ENCODE results near the gene DYNC1LI2.
"Not testable (repeated sequence)": the region's sequence is repeated elsewhere in the genome, so short reads cannot be mapped to it uniquely, and the experiment has no call there.

DYNC1LI2 gene

GRCh38 chr16:66751303-66751991 lies at the start of gene DYNC1LI2:
Gene DYNC1LI2, minus strand, starts transcription at chr16:66751609. Its CDS starts 18 bp downstream, at chr16:66751591.
- TF ChIP-seq, protein P1, sequence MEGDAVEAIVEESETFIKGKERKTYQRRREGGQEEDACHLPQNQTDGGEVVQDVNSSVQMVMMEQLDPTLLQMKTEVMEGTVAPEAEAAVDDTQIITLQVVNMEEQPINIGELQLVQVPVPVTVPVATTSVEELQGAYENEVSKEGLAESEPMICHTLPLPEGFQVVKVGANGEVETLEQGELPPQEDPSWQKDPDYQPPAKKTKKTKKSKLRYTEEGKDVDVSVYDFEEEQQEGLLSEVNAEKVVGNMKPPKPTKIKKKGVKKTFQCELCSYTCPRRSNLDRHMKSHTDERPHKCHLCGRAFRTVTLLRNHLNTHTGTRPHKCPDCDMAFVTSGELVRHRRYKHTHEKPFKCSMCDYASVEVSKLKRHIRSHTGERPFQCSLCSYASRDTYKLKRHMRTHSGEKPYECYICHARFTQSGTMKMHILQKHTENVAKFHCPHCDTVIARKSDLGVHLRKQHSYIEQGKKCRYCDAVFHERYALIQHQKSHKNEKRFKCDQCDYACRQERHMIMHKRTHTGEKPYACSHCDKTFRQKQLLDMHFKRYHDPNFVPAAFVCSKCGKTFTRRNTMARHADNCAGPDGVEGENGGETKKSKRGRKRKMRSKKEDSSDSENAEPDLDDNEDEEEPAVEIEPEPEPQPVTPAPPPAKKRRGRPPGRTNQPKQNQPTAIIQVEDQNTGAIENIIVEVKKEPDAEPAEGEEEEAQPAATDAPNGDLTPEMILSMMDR (IDR thresholded peaks at IDR 0.05; ENCODE audit: control extremely low read depth, extremely low read depth, low read depth, missing control alignments), result peak; percentile 96
- DNase-seq (ENCODE audit: extremely low spot score), result peak; percentile 96
- CTCF ChIA-PET, result interaction anchor here (0.6 to 7.7 kb wide), 30 partner anchors 9 to 380 kb away, joined by 3 to 46 read pairs (median 4); partner anchors contain the start of genes CMTM4, NAE1 and PDP2
- POLR2A ChIA-PET, result no interaction called here

GRCh38 chr16:66800856-66801255 lies 49.4 kb upstream of the DYNC1LI2 start:
- TF ChIP-seq, protein P1 (IDR thresholded peaks at IDR 0.05; ENCODE audit: control extremely low read depth, extremely low read depth, low read depth, missing control alignments), result no peak
- ChIA-PET POLR2A (no interaction called here), CTCF (interaction anchor here (1.3 to 1.6 kb wide), 2 partner anchors 8 to 30 kb away, joined by 3 to 5 read pairs; partner anchors contain the start of gene NAE1)
- no peak for DNase-seq (ENCODE audit: extremely low spot score)

DNA sequence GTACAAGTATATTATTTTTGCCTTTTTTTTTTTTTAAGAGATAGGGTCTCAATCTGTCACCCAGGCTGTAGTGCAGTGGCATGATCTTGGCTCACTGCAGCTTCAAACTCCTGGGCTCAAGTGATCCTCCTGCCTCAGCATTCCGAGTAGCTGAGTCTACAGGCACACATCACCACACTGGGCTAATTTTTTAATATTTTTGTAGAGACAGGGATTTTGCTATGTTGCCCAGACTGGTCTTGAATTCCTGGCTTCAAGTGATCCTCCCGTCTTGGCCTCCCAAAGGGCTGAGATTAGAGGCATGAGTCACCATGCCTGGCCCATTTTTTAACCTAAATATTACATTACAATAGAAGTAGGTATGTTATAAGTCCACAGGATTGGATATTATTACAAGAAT lies 46.8 kb upstream of the DYNC1LI2 start:
- TF ChIP-seq, protein P1 (IDR thresholded peaks at IDR 0.05; ENCODE audit: control extremely low read depth, extremely low read depth, low read depth, missing control alignments), result no peak
- POLR2A ChIA-PET, result no interaction called here
- DNase-seq (ENCODE audit: extremely low spot score), result no peak
- CTCF ChIA-PET, result interaction anchor here (1.0 kb wide), 1 partner anchor 14 kb away, joined by 3 read pairs; no protein-coding TSS in a partner anchor

GRCh38 chr16:66793984-66794383 lies 42.6 kb upstream of the DYNC1LI2 start:
- DNase-seq (ENCODE audit: extremely low spot score); POLR2A ChIA-PET: not testable (repeated sequence)
- CTCF ChIA-PET, result interaction anchor here (1.2 kb wide), 1 partner anchor 66 kb away, joined by 3 read pairs; no protein-coding TSS in a partner anchor

GRCh38 chr16:66790130-66790733 lies 38.8 kb upstream of the DYNC1LI2 start:
- no peak for DNase-seq (ENCODE audit: extremely low spot score)
- POLR2A ChIA-PET, result no interaction called here
- CTCF ChIA-PET, result no interaction called here
- TF ChIP-seq, protein P1 (IDR thresholded peaks at IDR 0.05; ENCODE audit: control extremely low read depth, extremely low read depth, low read depth, missing control alignments), result no peak

GRCh38 chr16:66787427-66787826 lies 36.0 kb upstream of the DYNC1LI2 start:
- CTCF ChIA-PET, result no interaction called here
- DNase-seq (ENCODE audit: extremely low spot score), result no peak
- POLR2A ChIA-PET, result no interaction called here
- TF ChIP-seq, protein P1 (IDR thresholded peaks at IDR 0.05; ENCODE audit: control extremely low read depth, extremely low read depth, low read depth, missing control alignments), result no peak

DNA sequence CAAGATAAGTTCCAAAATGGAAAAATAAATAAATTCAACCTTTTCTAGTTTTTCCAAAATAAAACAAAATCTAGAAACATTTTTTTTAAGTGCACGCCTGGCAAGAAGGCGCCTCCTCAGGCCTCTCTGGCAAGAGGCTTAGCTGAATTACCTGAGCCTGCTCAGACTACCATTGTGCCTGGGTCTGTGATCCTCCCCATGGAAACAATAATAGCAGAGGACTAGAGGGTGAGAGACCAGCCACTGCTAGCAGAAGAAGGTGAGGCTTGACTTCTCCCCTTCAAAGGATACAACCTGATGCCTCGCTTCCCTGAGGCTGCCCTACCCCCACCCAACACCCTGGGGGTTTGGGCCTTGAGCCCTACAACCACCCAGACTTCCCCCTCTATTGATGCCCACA lies 35.1 kb upstream of the DYNC1LI2 start:
- ChIA-PET CTCF (no interaction called here), POLR2A (no interaction called here)
- TF ChIP-seq, protein P1 (IDR thresholded peaks at IDR 0.05; ENCODE audit: control extremely low read depth, extremely low read depth, low read depth, missing control alignments), result no peak
- no peak for DNase-seq (ENCODE audit: extremely low spot score)
